Neural progenitor cell (in vitro differentiated cells): Measurements from ENCODE around the gene ATOSB. TPM values are rescaled to one million over a fixed set of nuclear protein-coding genes. Genes with fewer than 3 reads are reported as not detected.

Experiments used
- DNase-seq: peaks from one replicate; pipeline ENCODE4 v3.0.0-alpha.2; 2016; ENCODE audit warnings: low spot score
- H2AFZ ChIP-seq: fragments of 200-600 bp; sonication (generic); replicated peaks from 2 replicates; pipeline ENCODE4 v1.6.1; 2016; ENCODE audit warnings: antibody characterized with exemption
- H3F3A ChIP-seq: fragments of 200-600 bp; sonication (generic); 2 replicates; pipeline ENCODE4 v1.6.1; 2016; ENCODE audit warnings: antibody characterized with exemption, low read depth
- H3K27ac ChIP-seq: fragments of 200-600 bp; sonication (generic); 2 replicates; pipeline ENCODE4 v1.5.1; 2016; ENCODE audit warnings: mild to moderate bottlenecking
- H3K27me3 ChIP-seq: fragments of 200-600 bp; sonication (generic); 2 replicates; pipeline ENCODE4 v1.6.1; 2016; ENCODE audit warnings: mild to moderate bottlenecking, moderate library complexity
- H3K36me3 ChIP-seq: fragments of 200-600 bp; sonication (generic); 2 replicates; pipeline ENCODE4 v1.5.1; 2016
- H3K4me1 ChIP-seq: fragments of 200-600 bp; sonication (generic); 2 replicates; pipeline ENCODE4 v1.6.1; 2016; ENCODE audit warnings: mixed run types
- H3K4me2 ChIP-seq: fragments of 200-600 bp; sonication (generic); 2 replicates; pipeline ENCODE4 v1.6.1; 2016
- H3K4me3 ChIP-seq: fragments of 200-600 bp; sonication (generic); 2 replicates; pipeline ENCODE4 v1.5.1; 2016
- H3K79me2 ChIP-seq: fragments of 200-600 bp; sonication (generic); 2 replicates; pipeline ENCODE4 v1.6.1; 2016; ENCODE audit warnings: low read depth
- H3K9ac ChIP-seq: fragments of 200-600 bp; sonication (generic); 2 replicates; pipeline ENCODE4 v1.6.1; 2016
- H3K9me3 ChIP-seq: fragments of 200-600 bp; sonication (generic); 2 replicates; pipeline ENCODE4 v1.5.1; 2016; ENCODE audit warnings: low read depth
- H4K20me1 ChIP-seq: fragments of 200-600 bp; sonication (generic); 2 replicates; pipeline ENCODE4 v1.6.1; 2016; ENCODE audit warnings: low read depth
- H3K27ac Mint-ChIP-seq: 3 replicates; pipeline ENCODE4 v1.8.0; 2021; ENCODE audit warnings: mixed read lengths
- H3K27me3 Mint-ChIP-seq: 2 replicates; pipeline ENCODE4 v1.8.0; 2022; ENCODE audit warnings: low read depth, mild to moderate bottlenecking, inconsistent platforms, moderate library complexity, mixed read lengths; ENCODE audit not compliant: insufficient read depth
- H3K36me3 Mint-ChIP-seq: 3 replicates; pipeline ENCODE4 v1.8.0; 2021; ENCODE audit warnings: mixed read lengths
- H3K4me1 Mint-ChIP-seq: 3 replicates; pipeline ENCODE4 v1.8.0; 2021; ENCODE audit warnings: mixed read lengths
- H3K4me3 Mint-ChIP-seq: 3 replicates; pipeline ENCODE4 v1.8.0; 2021; ENCODE audit warnings: mild to moderate bottlenecking, moderate library complexity, mixed read lengths
- H3K9me3 Mint-ChIP-seq: 3 replicates; pipeline ENCODE4 v1.8.0; 2020; ENCODE audit warnings: mixed read lengths
- CTCF ChIP-seq: fragments of 200-600 bp; sonication (generic); IDR thresholded peaks from 2 replicates; pipeline ENCODE4 v1.5.1; 2017; ENCODE audit warnings: antibody characterized with exemption, mild to moderate bottlenecking
- EZH2 ChIP-seq: fragments of 200-600 bp; sonication (generic); IDR thresholded peaks from 2 replicates; pipeline ENCODE4 v1.6.1; 2017; ENCODE audit warnings: antibody characterized with exemption, mild to moderate bottlenecking, moderate library complexity
- EZH2phosphoT487 ChIP-seq: fragments of 200-600 bp; sonication (generic); IDR thresholded peaks from 2 replicates; pipeline ENCODE4 v1.6.1; 2017; ENCODE audit warnings: antibody characterized with exemption
- total RNA-seq: library from RNA; depleted of rRNA; stranded (reverse); fragments of >200 nt; gene quantifications from 2 replicates; pipeline ENCODE4 v1.2.3, GENCODE V29; 2015; ENCODE audit warnings: low replicate concordance

Gene ATOSB
- total RNA-seq, 1 donor from 2014 or later, result 8.5 TPM

GRCh38 chr9:35116898-35117551 is 1.4 kb upstream of the ATOSB start:
- Histone ChIP-seq H4K20me1 (no peaks in the 10 kb centered on the region), H3K36me3 (no peaks in the 10 kb centered on the region), H3K9me3 (no peaks in the 10 kb centered on the region), H3K79me2 (peaks cover 18% of the 10 kb centered on the region), H3K4me3 (peak overlapping the region; percentile 58), H3K4me1 (peaks cover 15% of the 10 kb centered on the region), H3K9ac (no peak overlapping the region), H3K27me3 (no peaks in the 10 kb centered on the region), H2AFZ (peak overlapping the region; percentile 95), H3F3A (peaks cover 27% of the 10 kb centered on the region), H3K4me2 (peak overlapping the region; percentile 97), H3K27ac (no peak overlapping the region)
- H3K4me1 Mint-ChIP-seq, result peaks cover 32% of the 10 kb centered on the region
- peak; percentile 95 for TF ChIP-seq CTCF
- no peak for TF ChIP-seq EZH2
- TF ChIP-seq EZH2phosphoT487, result no peak
- no peaks in the 10 kb centered on the region for H3K36me3 Mint-ChIP-seq
- H3K9me3 Mint-ChIP-seq, result no peaks in the 10 kb centered on the region
- peaks cover 5% of the 10 kb centered on the region for H3K27me3 Mint-ChIP-seq
- H3K4me3 Mint-ChIP-seq, result peak overlapping the region; percentile 97
- DNase-seq, result peak; percentile 97
- peak overlapping the region; percentile 76 for H3K27ac Mint-ChIP-seq

DNA sequence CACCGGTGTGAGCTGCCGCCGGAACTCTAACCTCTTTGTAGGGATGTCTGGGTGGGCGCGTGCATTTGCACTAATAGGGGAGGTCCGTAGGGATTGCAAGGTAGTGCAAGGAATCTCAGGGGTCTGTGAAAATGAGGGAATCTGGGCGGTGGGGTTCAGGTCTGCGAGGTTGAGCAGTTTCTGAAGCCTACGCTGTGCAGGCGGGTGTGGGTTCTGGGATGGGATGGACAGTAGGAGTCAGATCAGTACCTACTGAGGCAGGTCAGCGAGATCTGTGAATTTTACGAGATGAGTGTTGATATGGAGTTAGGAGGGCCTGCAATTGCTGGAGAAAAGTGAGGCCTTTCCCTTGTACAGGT is 856 bp upstream of the ATOSB start:
- Histone ChIP-seq H4K20me1 (no peaks in the 10 kb centered on the region), H3K9me3 (no peaks in the 10 kb centered on the region), H3K4me2 (peak overlapping the region; percentile 97), H3K4me1 (peaks cover 18% of the 10 kb centered on the region), H3K27me3 (no peaks in the 10 kb centered on the region), H3K79me2 (peaks cover 18% of the 10 kb centered on the region), H3K27ac (no peak overlapping the region), H2AFZ (peak overlapping the region; percentile 35), H3K36me3 (no peaks in the 10 kb centered on the region), H3K4me3 (peak overlapping the region; percentile 58), H3K9ac (no peak overlapping the region), H3F3A (peaks cover 27% of the 10 kb centered on the region)
- H3K36me3 Mint-ChIP-seq, result no peaks in the 10 kb centered on the region
- H3K27ac Mint-ChIP-seq, result peak overlapping the region; percentile 76
- TF ChIP-seq EZH2phosphoT487 (no peak), CTCF (no peak)
- peak overlapping the region; percentile 97 for H3K4me3 Mint-ChIP-seq
- peaks cover 37% of the 10 kb centered on the region for H3K4me1 Mint-ChIP-seq
- peaks cover 5% of the 10 kb centered on the region for H3K27me3 Mint-ChIP-seq
- DNase-seq, result no peak
- no peaks in the 10 kb centered on the region for H3K9me3 Mint-ChIP-seq

- H3K27ac Mint-ChIP-seq, result peak overlapping the region; percentile 96
- TF ChIP-seq CTCF (no peak), EZH2phosphoT487 (no peak), EZH2 (no peak)
- peaks cover 29% of the 10 kb centered on the region for H3K79me2 ChIP-seq
- H2AFZ ChIP-seq, result no peak overlapping the region
- peak overlapping the region; percentile 73 for H3K4me3 ChIP-seq
- H3K4me3 Mint-ChIP-seq, result peak overlapping the region; percentile 97
- peaks cover 5% of the 10 kb centered on the region for H3K27me3 Mint-ChIP-seq
- peaks cover 12% of the 10 kb centered on the region for H4K20me1 ChIP-seq
- no peaks in the 10 kb centered on the region for H3K9me3 ChIP-seq
- H3K27me3 ChIP-seq, result no peaks in the 10 kb centered on the region
- peak overlapping the region; percentile 89 for H3K4me2 ChIP-seq
- H3K4me1 Mint-ChIP-seq, result peaks cover 48% of the 10 kb centered on the region
- H3K9ac ChIP-seq, result no peak overlapping the region
- H3K4me1 ChIP-seq, result peaks cover 23% of the 10 kb centered on the region
- no peaks in the 10 kb centered on the region for H3K36me3 Mint-ChIP-seq
- H3K27ac ChIP-seq, result peak overlapping the region; percentile 90
- no peaks in the 10 kb centered on the region for H3K36me3 ChIP-seq
- no peaks in the 10 kb centered on the region for H3K9me3 Mint-ChIP-seq
- H3F3A ChIP-seq, result peaks cover 27% of the 10 kb centered on the region
- DNase-seq, result peak; percentile 58
Measured at GRCh38 chr9:35114840-35115628, 628 bp downstream of the ATOSB start.
